ENCODE measurements around the gene TCF25. TPM values are rescaled to one million over a fixed set of nuclear protein-coding genes. Genes with fewer than 3 reads are reported as not detected.

The TCF25 gene
- total RNA-seq, 1 donor from 2014 or later = 82.6 TPM

DNA sequence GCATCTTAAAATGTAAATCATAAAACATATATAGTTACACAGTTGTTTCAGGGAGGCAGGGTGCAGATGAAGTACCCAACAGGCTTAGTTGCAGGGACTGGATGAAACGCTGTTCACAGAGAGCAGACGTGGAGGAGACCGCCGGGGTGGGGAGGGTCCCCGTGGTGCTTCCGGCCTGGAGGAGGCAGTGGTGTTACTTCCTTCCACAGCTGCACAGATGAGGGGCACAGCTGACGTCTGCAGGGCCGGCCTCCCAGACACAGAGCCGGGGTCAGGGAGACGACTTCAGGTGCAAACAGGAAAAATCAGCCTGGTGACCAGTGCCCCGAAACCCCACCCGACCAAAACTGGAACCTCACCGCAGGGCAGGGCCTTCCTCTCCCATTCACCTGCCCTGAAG lies 28.0 kb upstream of the TCF25 start:
- no peaks in the 10 kb centered on the region for H3K36me3 ChIP-seq
- no peak overlapping the region for H3K4me3 ChIP-seq
- TF ChIP-seq, protein P1, sequence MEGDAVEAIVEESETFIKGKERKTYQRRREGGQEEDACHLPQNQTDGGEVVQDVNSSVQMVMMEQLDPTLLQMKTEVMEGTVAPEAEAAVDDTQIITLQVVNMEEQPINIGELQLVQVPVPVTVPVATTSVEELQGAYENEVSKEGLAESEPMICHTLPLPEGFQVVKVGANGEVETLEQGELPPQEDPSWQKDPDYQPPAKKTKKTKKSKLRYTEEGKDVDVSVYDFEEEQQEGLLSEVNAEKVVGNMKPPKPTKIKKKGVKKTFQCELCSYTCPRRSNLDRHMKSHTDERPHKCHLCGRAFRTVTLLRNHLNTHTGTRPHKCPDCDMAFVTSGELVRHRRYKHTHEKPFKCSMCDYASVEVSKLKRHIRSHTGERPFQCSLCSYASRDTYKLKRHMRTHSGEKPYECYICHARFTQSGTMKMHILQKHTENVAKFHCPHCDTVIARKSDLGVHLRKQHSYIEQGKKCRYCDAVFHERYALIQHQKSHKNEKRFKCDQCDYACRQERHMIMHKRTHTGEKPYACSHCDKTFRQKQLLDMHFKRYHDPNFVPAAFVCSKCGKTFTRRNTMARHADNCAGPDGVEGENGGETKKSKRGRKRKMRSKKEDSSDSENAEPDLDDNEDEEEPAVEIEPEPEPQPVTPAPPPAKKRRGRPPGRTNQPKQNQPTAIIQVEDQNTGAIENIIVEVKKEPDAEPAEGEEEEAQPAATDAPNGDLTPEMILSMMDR (IDR thresholded peaks at IDR 0.05; ENCODE audit: borderline replicate concordance) = no peak
- peaks cover 33% of the 10 kb centered on the region for H3K27me3 ChIP-seq (ENCODE audit: low read depth)
- peaks cover 10% of the 10 kb centered on the region for H3K4me1 ChIP-seq
- no peak for DNase-seq
- no peak overlapping the region for H3K27ac ChIP-seq (replicated peaks)
- intact Hi-C loops (cut with micrococcal nuclease) = no loop called here
- no peaks in the 10 kb centered on the region for H3K9me3 ChIP-seq (replicated peaks)

DNA sequence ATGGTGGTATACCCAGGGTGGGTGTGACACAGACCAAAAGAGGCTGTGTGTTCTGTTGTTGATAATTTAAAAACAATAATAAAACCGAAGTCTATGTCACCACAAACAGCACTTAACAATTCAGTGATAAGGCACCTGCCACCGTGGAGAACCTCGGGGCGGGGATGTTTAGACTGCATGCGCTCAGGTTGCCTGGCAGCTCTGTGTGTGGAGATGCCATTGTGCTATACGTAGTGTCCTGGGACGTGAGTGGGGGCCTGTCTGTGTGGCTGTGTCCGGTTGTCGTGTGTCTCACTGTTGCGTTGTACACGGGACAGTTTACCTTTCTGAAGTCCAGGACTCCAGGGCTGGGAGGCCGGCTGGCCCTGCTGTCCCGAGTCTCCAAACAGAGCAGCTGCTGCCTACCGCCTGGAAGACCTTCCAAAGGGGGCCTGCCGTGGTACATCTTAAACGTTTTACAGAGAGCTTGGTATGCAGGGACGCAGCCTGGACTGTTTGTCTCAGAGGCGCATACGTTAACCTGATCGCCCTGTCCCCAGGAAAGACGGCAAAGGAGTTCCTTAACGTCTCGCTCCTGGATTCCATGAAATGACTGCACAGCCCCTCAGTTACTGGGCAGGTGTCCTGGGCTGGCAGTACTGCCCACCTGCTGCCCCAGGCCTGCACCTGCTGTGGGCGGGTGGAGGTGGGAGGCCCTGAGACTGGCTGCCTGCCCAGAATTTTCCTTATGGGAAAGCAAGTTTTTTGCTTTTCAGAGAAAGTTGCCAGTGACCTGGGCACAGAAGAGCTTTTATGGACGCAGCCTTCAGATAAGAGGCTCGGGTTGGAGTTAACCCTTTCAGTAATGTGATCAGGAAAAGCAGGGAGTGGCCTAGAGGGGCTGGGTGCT lies 26.1 kb upstream of the TCF25 start:
- no peaks in the 10 kb centered on the region for H3K36me3 ChIP-seq
- no peak overlapping the region for H3K4me3 ChIP-seq
- peaks cover 10% of the 10 kb centered on the region for H3K4me1 ChIP-seq
- no peak overlapping the region for H3K27ac ChIP-seq (replicated peaks)
- TF ChIP-seq, protein P1 (IDR thresholded peaks at IDR 0.05; ENCODE audit: borderline replicate concordance) = no peak
- H3K9me3 ChIP-seq (replicated peaks) = no peaks in the 10 kb centered on the region
- intact Hi-C loops (cut with micrococcal nuclease) = no loop called here
- H3K27me3 ChIP-seq (ENCODE audit: low read depth) = peaks cover 33% of the 10 kb centered on the region
- DNase-seq = no peak

DNA sequence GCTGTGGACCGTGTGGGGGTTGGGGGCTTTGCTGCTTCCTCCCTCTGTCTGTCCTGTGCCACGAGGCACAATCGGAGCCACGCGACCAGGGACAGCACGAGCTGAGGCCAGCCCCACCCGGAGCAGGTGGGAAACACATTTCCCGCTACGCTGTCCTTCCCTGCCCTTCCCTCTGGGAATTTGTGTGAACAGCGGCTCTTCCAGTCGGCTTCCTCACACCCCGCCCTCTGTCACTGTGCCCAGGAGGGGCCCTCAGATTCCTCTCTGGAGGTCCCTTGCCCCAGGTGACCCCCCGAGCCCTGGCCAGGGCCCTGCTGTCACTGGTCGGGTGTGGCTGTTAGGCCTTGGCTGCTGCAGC lies 25.5 kb upstream of the TCF25 start:
- Histone ChIP-seq H3K27ac (replicated peaks) (no peak overlapping the region), H3K4me1 (peaks cover 10% of the 10 kb centered on the region), H3K4me3 (no peak overlapping the region), H3K36me3 (no peaks in the 10 kb centered on the region), H3K9me3 (replicated peaks) (no peaks in the 10 kb centered on the region), H3K27me3 (ENCODE audit: low read depth) (peaks cover 33% of the 10 kb centered on the region)
- peak; percentile 32 for DNase-seq
- TF ChIP-seq, protein P1 (IDR thresholded peaks at IDR 0.05; ENCODE audit: borderline replicate concordance) = no peak
- intact Hi-C loops (cut with micrococcal nuclease) = no loop called here

DNA sequence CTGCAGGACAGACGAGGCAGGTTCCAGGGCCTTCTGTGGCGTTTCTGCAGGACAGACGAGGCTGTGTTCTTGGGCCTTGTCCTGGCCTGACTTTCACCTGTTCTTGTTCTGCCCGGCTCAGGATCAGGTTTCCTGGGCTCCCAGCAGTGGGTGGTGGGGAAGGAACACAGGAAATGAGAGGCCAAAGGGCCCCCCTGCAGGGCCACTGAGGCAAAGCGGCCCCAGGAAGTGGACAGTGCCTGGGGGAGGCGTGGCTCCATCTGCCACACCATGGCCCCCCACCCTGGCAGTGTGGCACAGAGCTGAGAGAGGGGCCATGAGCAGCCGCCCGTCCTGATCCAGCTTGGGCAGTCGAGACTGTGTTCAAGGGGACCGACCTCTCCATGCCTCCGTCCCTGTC lies 24.4 kb upstream of the TCF25 start:
- intact Hi-C loops (cut with micrococcal nuclease) = no loop called here
- Histone ChIP-seq H3K4me3 (no peak overlapping the region), H3K27me3 (ENCODE audit: low read depth) (peaks cover 33% of the 10 kb centered on the region), H3K36me3 (no peaks in the 10 kb centered on the region), H3K27ac (replicated peaks) (no peak overlapping the region), H3K9me3 (replicated peaks) (no peaks in the 10 kb centered on the region), H3K4me1 (peaks cover 10% of the 10 kb centered on the region)
- DNase-seq = no peak
- TF ChIP-seq, protein P1 (IDR thresholded peaks at IDR 0.05; ENCODE audit: borderline replicate concordance) = no peak

DNA sequence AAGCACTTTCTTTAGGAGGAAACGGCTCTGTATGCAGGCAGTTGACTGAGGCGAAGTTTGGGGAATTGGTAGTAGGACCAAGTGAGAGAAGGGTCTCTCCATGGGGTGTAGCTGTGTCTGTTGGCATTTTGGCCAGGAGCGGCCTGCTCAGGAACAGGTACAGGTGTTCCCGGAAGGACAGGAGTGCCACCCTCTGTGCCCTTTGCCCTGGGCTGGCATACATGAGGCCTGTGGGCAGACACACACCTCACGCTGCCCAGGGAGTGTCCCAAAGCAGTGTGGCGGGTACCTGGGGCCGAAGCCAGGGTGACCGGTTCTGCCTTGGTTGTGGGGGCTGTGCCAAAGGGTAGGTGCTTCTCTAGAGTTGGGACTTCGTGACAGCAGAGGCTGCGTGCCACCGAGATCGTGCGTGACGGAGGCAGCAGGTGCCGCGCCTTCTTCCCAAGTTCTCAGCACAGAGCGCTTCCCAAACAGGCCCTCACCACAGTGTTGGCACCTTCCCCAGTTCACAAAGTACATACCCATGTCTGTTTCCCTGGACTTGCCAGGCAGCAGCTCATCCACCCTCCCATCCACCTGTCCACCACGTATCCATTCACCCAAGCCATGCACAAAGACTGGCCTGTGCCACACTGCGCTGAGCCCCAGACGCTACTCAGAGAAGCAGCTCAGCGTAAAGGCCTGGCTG lies 19.9 kb upstream of the TCF25 start:
- no peaks in the 10 kb centered on the region for H3K9me3 ChIP-seq (replicated peaks)
- intact Hi-C loops (cut with micrococcal nuclease) = no loop called here
- DNase-seq = no peak
- H3K4me3 ChIP-seq = no peak overlapping the region
- H3K27me3 ChIP-seq (ENCODE audit: low read depth) = no peaks in the 10 kb centered on the region
- H3K27ac ChIP-seq (replicated peaks) = no peak overlapping the region
- TF ChIP-seq, protein P1 (IDR thresholded peaks at IDR 0.05; ENCODE audit: borderline replicate concordance) = no peak
- H3K4me1 ChIP-seq = no peaks in the 10 kb centered on the region
- no peaks in the 10 kb centered on the region for H3K36me3 ChIP-seq

Data from left ventricle myocardium inferior (tissue), 1 donor.